ENCODE results near the gene BAX.

The BAX gene

GRCh38 chr19:48933382-48933932 is 21.2 kb upstream of the BAX start, which contains the start of gene DHDH:
Gene DHDH, plus strand, starts transcription at chr19:48933699. Its CDS starts 23 bp downstream, at chr19:48933722.
- TF ChIP-seq, protein P1, sequence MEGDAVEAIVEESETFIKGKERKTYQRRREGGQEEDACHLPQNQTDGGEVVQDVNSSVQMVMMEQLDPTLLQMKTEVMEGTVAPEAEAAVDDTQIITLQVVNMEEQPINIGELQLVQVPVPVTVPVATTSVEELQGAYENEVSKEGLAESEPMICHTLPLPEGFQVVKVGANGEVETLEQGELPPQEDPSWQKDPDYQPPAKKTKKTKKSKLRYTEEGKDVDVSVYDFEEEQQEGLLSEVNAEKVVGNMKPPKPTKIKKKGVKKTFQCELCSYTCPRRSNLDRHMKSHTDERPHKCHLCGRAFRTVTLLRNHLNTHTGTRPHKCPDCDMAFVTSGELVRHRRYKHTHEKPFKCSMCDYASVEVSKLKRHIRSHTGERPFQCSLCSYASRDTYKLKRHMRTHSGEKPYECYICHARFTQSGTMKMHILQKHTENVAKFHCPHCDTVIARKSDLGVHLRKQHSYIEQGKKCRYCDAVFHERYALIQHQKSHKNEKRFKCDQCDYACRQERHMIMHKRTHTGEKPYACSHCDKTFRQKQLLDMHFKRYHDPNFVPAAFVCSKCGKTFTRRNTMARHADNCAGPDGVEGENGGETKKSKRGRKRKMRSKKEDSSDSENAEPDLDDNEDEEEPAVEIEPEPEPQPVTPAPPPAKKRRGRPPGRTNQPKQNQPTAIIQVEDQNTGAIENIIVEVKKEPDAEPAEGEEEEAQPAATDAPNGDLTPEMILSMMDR (IDR thresholded peaks at IDR 0.05; ENCODE audit: low read depth, low read length, missing control alignments) = no peak
- DNase-seq (ENCODE audit: low read depth) = no peak
- in situ Hi-C loops (cut with HindIII; ENCODE audit: low sequenced_read_pairs) = no loop called here
- peak within 1 kb of the TSS; percentile 45 for H3K4me3 ChIP-seq (ENCODE audit: low read depth, low read length)

DNA sequence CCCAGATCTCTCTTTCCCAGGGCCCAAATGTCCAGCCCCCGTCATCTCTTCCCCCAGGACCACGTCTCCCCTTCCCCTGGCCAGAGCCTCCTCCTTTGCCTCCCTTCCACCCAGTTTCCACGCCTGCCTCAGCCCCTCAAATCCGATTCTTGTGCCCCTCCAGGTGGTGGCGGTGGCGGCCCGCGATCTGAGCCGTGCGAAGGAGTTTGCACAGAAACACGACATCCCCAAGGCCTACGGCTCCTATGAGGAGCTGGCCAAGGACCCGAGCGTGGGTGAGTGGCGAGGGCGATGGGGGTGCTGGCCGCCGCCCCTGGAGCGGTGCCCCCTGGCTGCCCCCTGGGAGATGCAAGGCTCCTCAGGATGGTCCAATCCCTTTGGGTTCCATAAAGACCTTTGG is 19.8 kb upstream of the BAX start:
- DNase-seq (ENCODE audit: low read depth) = no peak
- in situ Hi-C loops (cut with HindIII; ENCODE audit: low sequenced_read_pairs) = no loop called here
- H3K4me3 ChIP-seq (ENCODE audit: low read depth, low read length) = no peak overlapping the region
- TF ChIP-seq, protein P1 (IDR thresholded peaks at IDR 0.05; ENCODE audit: low read depth, low read length, missing control alignments) = peak; percentile 3

GRCh38 chr19:48935864-48936263 is 18.8 kb upstream of the BAX start:
- no peak for DNase-seq (ENCODE audit: low read depth)
- TF ChIP-seq, protein P1 (IDR thresholded peaks at IDR 0.05; ENCODE audit: low read depth, low read length, missing control alignments) = no peak
- no peak overlapping the region for H3K4me3 ChIP-seq (ENCODE audit: low read depth, low read length)
- in situ Hi-C loops (cut with HindIII; ENCODE audit: low sequenced_read_pairs) = no loop called here

GRCh38 chr19:48938256-48938655 is 16.4 kb upstream of the BAX start:
- TF ChIP-seq, protein P1 (IDR thresholded peaks at IDR 0.05; ENCODE audit: low read depth, low read length, missing control alignments) = no peak
- H3K4me3 ChIP-seq (ENCODE audit: low read depth, low read length) = no peak overlapping the region
- in situ Hi-C loops (cut with HindIII; ENCODE audit: low sequenced_read_pairs) = no loop called here

DNA sequence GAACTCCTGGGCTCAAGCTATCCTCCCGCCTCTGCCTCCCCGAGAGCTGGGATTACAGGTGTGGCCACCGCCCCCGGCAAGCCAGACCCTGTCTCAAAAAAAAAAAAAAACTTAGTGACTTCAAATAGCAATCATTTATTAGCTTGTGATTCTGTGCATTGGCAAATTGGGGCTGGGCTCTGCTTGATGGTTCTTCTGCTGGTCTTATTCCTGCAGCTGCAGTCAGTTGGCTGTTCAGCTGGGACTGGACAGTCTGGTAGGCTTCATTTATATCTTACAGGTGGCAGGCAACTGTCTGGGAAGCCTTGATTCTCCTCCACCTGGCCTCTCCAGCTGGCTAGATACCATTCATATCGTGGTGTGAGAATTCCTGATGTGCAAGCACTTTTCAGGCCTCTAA is 13.8 kb upstream of the BAX start:
- DNase-seq (ENCODE audit: low read depth) = no peak
- no peak overlapping the region for H3K4me3 ChIP-seq (ENCODE audit: low read depth, low read length)
- TF ChIP-seq, protein P1 (IDR thresholded peaks at IDR 0.05; ENCODE audit: low read depth, low read length, missing control alignments) = no peak
- in situ Hi-C loops (cut with HindIII; ENCODE audit: low sequenced_read_pairs) = no loop called here

More at GRCh38 chr19:48938256-48938655, 16.4 kb upstream of the BAX start:
- DNase-seq (ENCODE audit: low read depth) = no peak

DNA sequence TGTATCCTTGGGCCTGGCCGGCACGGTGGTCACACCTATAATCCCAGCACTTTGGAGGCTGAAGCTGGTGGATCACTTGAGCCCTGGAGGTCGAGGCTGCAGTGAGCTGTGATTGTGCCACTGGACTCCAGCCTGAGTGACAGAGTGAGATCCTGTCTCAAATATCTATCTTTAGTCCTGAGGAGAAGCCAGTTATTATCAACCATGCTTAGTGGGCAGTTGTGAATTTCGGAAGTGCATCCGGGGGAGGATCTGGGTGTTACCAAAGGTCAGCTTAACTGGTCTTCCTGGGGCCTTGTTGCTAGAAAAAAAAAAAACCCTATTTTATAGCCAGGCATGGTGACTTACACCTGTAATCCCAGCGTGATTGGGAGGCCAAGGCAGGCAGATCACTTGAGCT is 11.6 kb upstream of the BAX start:
- TF ChIP-seq, protein P1 (IDR thresholded peaks at IDR 0.05; ENCODE audit: low read depth, low read length, missing control alignments) = no peak
- in situ Hi-C loops (cut with HindIII; ENCODE audit: low sequenced_read_pairs) = no loop called here
- no peak overlapping the region for H3K4me3 ChIP-seq (ENCODE audit: low read depth, low read length)
- DNase-seq (ENCODE audit: low read depth) = no peak
